NCI-H510A (cell line): ENCODE data around the gene ENOX1.
"Not testable (repeated sequence)": the region's sequence is repeated elsewhere in the genome, so short reads cannot be mapped to it uniquely, and the experiment has no call there.

Source experiments
- DNase-seq: peaks from one replicate; lab custom pipeline; 2025; lab: John Stamatoyannopoulos, UW

Gene ENOX1

GRCh38 chr13:43431841-43432240 lies 354.9 kb downstream of the ENOX1 start:
- DNase-seq: no peak

- no peak for DNase-seq
These were observed 355.5 kb downstream of the ENOX1 start for GRCh38 chr13:43431290-43431716.

- no peak for DNase-seq
These were observed 358.1 kb downstream of the ENOX1 start for GRCh38 chr13:43428545-43429296.

DNA sequence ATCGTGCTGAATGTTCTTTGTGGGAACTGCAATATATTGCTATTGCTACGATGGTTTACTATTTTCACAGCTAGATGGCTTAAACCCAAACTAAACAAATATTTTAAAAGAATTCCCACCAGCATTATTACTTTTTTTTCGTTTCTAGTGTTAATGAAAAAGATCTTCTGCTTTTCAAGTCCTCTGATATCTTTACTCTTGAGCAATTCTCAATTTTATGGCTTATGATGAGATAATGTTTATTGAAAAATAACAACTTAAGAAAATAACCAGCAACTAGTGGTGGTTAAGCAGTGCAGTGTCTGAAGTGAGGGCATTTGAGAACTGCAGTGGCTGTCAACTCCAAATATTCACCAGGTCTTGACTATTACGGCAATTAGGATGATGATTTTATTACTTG lies 360.4 kb downstream of the ENOX1 start:
- no peak for DNase-seq

DNA sequence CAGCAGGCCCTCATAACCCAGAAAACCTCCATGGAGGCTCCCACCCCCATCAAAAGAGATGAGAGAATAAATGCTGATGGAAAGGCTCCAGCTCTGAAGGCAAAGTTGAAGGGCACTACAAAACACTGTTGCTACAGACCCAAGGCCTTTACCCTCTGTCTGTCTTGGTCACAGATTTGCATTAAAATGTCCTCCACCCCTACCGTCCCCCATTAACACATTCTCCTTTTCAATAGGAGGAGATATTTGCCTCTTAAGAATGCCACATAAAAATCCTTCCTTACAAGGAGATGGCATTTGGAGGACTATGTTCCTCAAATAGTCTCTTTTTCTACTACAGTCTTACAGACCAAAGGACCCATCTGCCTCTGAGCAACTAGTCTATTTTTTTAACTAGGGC lies 361.5 kb downstream of the ENOX1 start:
- DNase-seq: no peak

DNA sequence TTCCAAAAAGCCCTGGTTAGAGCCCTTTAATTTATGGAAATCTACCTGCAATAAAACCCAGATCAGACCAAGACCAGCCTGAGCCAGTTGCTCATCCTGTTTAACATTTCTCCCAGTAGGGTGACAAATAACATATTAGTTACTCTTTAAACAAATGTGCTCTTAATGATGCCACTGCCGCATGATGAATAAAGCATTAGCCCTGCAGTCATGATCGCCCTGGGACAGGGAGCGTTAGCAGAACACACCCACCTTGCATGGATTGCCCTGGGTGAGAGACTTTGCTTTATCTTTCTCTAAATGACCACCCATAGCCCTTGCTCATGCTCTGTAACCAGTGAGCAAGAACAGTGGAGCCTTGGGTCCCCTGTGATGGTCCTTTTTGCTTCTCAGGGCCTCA lies 362.4 kb downstream of the ENOX1 start:
- no peak for DNase-seq

DNA sequence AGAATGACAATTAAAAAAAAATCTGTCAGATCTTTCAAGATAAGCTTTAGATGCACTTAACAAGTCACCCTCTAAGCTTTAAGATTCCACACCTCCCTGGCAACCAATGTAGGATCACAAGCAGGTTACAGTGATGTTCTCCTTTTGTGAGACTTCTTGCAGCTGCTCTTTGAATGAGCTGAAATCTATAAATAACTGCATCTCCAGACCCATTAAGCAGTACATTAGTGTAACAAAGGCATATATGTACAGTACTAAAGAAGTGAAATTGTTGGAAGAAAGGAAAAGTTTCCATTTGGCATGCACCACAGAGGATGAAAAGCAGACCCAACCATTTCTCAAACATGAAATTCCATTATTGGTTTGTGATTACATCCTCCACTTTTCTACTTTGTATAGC lies 364.7 kb downstream of the ENOX1 start:
- DNase-seq: no peak

GRCh38 chr13:43416842-43417241 lies 369.9 kb downstream of the ENOX1 start:
- DNase-seq: not testable (repeated sequence)

DNA sequence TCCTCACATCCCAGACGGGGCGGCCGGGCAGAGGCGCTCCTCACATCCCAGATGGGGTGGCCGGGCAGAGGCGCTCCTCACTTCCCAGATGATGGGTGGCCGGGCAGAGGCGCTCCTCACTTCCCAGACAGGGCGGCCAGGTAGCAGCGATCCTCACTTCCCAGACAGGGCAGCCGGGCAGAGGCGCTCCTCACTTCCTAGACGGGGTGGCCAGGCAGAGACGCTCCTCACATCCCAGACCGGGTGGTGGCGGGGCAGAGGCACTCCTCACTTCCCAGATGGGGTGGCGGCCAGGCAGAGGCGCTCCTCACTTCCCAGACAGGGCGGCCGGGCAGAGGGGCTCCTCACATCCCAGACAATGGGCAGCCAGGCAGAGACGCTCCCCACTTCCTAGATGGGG lies 370.4 kb downstream of the ENOX1 start:
- not testable (repeated sequence) for DNase-seq

DNA sequence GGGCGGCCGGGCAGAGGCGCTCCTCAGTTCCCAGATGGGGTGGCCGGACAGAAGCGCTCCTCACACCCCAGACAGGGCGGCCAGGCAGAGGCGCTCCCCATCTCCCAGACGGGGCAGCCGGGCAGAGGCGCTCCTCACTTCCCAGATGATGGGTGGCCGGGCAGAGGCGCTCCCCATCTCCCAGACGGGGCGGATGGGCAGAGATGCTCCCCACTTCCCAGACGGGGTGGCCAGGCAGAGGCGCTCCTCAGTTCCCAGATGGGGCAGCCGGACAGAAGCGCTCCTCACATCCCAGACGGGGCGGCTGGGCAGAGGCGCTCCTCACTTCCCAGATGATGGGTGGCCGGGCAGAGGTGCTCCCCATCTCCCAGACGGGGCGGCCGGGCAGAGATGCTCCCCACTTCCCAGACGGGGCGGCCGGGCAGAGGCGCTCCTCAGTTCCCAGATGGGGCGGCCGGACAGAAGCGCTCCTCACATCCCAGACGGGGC lies 370.8 kb downstream of the ENOX1 start:
- not testable (repeated sequence) for DNase-seq

GRCh38 chr13:43414111-43414510 lies 372.7 kb downstream of the ENOX1 start:
- DNase-seq: no peak

GRCh38 chr13:43411741-43412140 lies 375.0 kb downstream of the ENOX1 start:
- DNase-seq: no peak

- DNase-seq: no peak
These were observed 375.6 kb downstream of the ENOX1 start for GRCh38 chr13:43411211-43411610.

DNA sequence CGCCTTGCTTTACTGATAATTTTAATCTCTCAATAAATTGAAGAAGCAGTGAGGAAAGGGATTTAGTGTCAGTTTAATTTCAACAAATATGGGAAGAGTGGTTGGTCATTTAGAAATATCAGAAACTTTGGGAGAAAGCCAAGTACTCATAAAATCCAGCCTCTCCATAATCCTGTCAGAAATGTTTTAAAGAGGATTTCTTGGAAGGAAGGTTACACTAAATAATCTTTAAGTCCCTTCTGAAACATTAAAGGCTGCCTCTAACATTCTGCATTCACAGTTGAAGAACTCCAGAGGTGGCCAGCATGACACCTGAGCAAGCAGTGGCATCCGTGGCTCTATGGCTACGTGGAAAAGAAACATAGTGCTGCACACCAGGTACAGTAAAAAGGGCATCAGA lies 378.5 kb downstream of the ENOX1 start:
- no peak for DNase-seq

GRCh38 chr13:43407023-43407581 lies 379.7 kb downstream of the ENOX1 start:
- no peak for DNase-seq

- no peak for DNase-seq
These were observed 381.3 kb downstream of the ENOX1 start for GRCh38 chr13:43405457-43405856.

GRCh38 chr13:43402380-43402779 lies 384.4 kb downstream of the ENOX1 start:
- no peak for DNase-seq

- DNase-seq: no peak
These were observed 385.4 kb downstream of the ENOX1 start for GRCh38 chr13:43401361-43401760.

- DNase-seq: no peak
These were observed 389.7 kb downstream of the ENOX1 start for GRCh38 chr13:43397111-43397510.

DNA sequence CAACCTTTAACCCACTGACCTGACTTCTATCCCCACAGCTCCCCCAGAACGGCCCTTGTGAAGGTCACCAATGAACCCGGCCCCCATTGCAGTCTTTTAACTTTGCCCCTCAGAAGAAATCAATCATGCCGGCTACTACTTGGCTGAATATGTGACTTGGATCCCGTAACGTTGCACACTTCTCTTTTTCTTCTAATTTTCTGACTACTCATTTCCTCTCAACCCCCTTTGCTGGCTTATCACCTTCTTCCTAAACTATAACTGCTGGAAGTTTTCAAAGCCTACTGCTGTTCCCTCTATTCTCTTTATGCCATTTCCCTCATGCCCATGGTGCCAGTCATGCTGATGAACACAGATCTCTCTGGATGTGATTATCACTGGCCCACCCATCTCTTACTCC lies 395.7 kb downstream of the ENOX1 start:
- no peak for DNase-seq

- no peak for DNase-seq
These were observed 396.2 kb downstream of the ENOX1 start for GRCh38 chr13:43390619-43391018.

GRCh38 chr13:43389983-43390382 lies 396.8 kb downstream of the ENOX1 start:
- DNase-seq: no peak

- DNase-seq: no peak
These were observed 397.2 kb downstream of the ENOX1 start for GRCh38 chr13:43389573-43389972.
